IPS-NIHi11 (cell line): ENCODE results near the gene EYA3.

Experiments used
- DNase-seq: peaks from one replicate; pipeline ENCODE4 v3.0.0; 2012; ENCODE audit warnings: mixed read lengths, low spot score

The EYA3 gene

GRCh38 chr1:28088168-28088961, at the start of gene EYA3:
EYA3 (minus strand) TSS chr1:28088610; CDS start chr1:28058026, 30,584 bp downstream.
- peak; percentile 100 for DNase-seq

GRCh38 chr1:28136922-28137613, 48.7 kb upstream of the EYA3 start:
- DNase-seq: no peak

- no peak for DNase-seq
These were observed 47.9 kb upstream of the EYA3 start for GRCh38 chr1:28136169-28136921.

- DNase-seq: no peak
These were observed 47.2 kb upstream of the EYA3 start for GRCh38 chr1:28135371-28136168.

DNA sequence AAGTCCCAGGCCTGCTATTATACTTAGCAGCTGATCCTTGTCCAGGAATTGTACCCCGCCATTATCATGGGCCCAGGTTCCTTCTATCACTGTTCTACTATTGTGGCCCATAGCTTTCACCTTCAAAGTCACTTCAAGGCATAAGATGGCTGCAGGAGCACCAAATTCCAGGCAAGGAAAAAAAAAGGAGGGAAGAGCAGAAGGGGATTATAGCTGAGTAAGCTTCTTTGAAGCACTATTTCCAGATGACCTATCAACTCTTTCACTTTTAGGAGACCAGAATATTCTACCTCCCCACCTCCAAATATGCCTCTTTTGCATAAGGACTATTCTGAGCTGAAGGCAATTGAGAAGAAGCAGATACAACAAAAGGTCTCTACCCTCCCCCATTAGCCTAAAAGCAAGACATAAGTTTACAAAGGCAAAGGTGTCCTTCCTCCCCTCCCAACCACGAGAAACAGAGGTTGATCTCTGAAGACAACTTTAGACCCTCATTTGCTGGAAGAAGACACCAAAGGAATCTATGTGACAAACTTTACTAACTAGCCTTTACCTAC, 46.3 kb upstream of the EYA3 start:
- DNase-seq: no peak

GRCh38 chr1:28132171-28133167, 44.1 kb upstream of the EYA3 start:
- DNase-seq: no peak

- no peak for DNase-seq
These were observed 42.5 kb upstream of the EYA3 start for GRCh38 chr1:28130901-28131300.

- no peak for DNase-seq
These were observed 40.7 kb upstream of the EYA3 start for GRCh38 chr1:28129150-28129549.

DNA sequence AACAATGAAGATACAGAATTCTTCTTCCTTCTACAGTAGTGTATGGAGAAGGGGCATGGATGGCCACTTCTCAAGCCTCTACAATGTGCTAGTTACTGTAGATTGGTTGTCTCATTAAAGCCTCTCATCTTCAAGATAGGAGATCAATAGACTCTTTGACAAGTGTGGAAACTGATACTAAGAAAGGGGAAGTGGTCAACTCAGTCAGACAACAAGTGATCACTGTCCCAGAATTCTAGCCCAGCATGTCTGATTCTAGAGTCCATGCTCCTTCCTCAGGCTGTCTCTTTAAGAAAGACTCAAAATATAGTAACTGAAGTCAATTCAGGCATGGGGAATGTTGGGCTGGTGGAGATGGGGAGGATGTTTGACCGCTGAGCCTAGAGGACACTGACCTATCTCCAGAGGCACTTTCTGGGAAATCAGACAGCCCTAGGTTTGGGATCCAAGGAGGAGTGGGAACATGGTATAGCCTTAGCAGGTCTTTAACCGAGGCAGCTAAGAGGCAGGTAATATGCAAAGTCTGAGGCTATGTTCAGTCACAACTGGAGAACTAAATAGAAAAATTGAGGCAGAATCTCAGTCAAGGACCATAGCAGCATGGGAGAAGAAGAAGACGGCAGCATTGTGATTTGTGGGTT, 39.3 kb upstream of the EYA3 start:
- no peak for DNase-seq

DNA sequence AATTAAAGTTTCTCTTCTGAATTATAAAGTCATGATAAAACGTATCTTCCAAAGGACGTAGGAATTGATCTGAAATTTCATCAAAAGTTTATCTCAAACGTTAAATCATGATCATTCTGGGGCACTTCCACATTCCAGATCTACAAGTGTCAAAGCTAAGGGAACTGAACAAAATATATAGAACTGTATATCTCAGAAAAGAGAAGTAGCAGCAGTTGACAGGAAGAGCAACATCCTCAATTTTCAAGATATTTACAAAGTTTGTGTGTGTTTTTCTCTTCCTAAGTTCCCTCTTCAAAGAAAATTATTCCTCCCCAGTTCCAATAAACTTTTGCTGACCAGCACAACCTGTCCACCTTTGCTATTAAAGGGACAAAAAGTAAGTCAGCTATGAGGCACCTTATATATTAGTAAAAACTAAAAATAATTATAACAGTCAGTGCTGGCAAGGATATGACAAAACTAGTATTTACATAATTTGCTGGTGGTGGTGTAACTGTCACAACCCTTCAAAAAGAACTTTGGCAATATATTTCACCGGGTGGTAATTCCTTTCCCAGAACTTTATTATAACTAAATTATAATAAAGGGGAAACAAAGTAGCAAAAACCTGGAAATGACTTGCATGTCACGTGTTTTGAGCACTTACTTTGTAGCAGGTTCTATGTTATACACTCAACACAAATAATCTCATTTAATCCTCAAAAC, 38.5 kb upstream of the EYA3 start:
- no peak for DNase-seq

DNA sequence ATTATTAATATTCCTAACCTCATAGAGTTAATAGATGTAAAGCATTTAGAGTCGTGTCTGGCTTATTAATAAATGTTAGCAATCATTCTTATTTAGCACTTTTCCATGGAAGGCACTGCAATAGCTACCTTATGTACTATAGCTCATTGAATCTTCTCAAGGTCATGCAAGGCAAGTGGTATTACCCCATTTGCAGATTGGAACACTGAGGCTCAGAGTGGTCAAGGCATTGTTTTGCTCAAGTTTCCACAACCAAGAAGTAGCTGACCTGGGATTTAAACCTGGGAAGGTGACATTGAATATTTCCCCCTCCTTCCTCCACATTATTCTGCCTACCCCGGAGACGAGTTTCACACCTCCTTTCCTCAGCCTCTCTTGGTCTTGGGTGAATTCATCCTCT, 37.8 kb upstream of the EYA3 start:
- no peak for DNase-seq

DNA sequence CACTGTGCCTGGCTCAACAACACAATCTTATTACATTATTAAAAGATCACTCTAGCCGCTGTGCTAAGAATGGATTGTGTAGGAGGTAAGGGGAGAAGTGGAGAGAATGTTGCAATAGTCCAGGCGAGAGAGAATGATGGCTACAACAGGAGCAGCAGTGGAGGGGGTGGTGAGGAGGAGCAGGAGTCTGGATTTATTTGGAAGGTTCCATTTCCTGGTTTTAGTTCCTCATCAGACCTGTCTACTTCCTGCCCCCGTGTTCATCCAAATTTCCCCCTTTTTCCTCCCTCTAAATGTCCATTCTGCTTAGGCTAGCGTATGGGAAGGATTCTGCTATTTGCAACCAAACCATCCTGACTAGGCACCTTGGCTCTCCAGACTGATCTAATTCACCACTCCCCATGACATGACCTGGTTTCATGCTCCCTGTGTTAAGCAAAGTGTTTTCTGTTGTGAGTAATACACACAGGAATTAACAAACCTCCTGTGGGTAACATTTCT, 35.1 kb upstream of the EYA3 start:
- DNase-seq: no peak

DNA sequence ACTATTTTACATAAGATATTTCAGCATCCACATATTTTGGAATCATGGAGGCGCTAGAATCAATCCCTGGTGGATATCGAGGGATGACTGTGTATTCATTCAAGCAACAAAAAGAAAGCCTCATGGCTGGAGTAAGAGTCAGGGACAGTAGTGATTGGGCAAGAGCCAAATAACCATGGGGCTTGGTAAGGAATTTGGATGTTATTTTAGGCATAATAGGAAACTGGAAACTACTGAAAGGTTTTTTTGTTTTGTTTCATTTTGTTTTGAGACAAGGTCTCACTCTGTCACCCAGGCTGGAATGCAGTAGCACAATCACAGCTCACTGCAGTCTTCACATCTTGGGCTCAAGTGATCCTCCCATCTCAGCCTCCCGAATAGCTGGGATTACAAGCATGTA, 33.8 kb upstream of the EYA3 start:
- DNase-seq: no peak

DNA sequence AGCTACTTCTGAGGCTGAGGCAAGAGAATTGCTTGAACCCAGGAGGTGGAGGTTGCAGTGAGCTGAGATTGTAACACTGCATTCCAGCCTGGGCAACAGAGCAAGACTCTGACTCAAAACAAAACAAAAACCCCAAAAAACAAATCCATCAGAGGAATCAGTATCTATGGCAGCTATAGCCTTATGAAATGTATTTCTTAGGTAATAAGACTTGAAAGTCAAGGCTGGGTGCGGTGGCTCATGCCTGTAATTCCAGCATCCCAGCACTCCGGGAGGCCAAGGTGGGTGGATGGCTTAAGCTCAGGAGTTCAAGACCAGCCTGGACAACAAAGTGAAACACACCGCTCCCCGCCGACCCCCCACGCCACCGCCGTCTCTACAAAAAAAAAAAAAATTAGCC, 31.1 kb upstream of the EYA3 start:
- DNase-seq: no peak

DNA sequence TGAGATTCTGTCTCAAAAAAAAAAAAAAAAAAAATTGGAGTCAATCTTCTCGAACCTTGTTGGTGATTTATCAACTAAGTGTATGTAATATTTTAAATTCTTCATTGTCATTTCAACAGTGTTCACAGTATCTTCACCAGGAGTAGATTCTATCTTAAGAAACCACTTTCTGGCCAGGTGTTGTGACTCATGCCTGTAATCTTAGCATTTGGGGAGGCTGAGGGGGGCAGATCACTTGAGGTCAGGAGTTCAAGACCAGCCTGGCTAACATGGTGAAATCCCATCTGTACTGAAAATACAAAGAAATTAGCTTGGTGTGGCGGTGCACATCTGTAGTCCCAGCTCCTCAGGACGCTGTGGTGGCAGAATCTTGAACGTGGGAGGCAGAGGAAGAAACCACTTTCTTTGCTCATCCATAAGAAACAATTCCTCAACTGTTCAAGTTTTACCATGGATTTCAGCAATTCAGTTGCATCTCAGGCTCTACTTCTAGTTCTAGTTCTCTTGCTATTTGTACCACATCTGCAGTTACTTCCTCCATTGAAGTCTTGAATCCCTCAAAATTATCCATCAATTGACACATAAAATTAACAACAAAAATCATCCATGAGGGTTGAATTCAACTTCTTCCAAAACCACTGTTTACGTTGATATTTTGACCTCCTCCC, 30.4 kb upstream of the EYA3 start:
- no peak for DNase-seq

DNA sequence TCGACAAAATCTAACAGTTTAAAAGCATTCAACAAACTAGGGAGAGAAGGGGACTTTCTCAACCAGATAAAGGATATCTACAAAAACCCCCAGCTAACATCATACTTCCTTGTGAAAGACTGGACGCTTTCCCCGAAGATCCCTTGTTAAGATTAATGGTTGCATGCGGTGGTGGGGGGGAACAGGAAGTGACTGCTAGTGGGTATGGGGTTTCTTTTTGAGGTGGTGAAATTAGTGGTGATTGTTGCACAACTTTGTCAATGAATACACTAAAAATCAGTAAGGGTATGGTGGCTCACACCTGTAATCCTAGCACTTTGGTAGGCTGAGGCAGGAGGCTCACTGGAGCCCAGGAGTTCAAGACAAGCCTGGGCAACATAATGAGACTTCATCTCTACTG, 26.9 kb upstream of the EYA3 start:
- DNase-seq: no peak

GRCh38 chr1:28114844-28115243, 26.4 kb upstream of the EYA3 start:
- DNase-seq: no peak

GRCh38 chr1:28113242-28113572, 24.8 kb upstream of the EYA3 start:
- DNase-seq: no peak
